D721Med (cell line): ENCODE measurements around the gene LRRFIP1.
A peak's percentile ranks its signal among the peaks of the same experiment; 100 is the strongest.

Source experiments
- DNase-seq: peaks from one replicate; pipeline ENCODE4 v3.0.0; 2011; ENCODE audit warnings: low spot score; ENCODE audit not compliant: insufficient read length
- FAIRE-seq: peaks from 2 replicates; lab custom pipeline; 2011; peaks lifted over from hg19 to GRCh38; lab: Jason Lieb, UNC
- CTCF ChIP-seq: IDR thresholded peaks from 2 replicates; pipeline ENCODE4 v1.5.1; 2012; ENCODE audit warnings: mild to moderate bottlenecking, control low read depth; ENCODE audit not compliant: insufficient read depth; ENCODE audit errors: missing control alignments

LRRFIP1 gene, protein sequence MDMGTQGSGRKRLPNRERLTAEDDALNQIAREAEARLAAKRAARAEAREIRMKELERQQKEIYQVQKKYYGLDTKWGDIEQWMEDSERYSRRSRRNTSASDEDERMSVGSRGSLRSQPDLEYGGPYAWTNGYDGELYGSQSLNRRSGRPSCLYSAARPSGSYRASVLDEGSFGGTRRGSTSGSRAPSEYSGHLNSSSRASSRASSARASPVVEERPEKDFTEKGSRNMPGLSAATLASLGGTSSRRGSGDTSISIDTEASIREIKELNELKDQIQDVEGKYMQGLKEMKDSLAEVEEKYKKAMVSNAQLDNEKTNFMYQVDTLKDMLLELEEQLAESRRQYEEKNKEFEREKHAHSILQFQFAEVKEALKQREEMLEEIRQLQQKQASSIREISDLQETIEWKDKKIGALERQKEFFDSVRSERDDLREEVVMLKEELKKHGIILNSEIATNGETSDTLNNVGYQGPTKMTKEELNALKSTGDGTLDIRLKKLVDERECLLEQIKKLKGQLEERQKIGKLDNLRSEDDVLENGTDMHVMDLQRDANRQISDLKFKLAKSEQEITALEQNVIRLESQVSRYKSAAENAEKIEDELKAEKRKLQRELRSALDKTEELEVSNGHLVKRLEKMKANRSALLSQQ

DNA sequence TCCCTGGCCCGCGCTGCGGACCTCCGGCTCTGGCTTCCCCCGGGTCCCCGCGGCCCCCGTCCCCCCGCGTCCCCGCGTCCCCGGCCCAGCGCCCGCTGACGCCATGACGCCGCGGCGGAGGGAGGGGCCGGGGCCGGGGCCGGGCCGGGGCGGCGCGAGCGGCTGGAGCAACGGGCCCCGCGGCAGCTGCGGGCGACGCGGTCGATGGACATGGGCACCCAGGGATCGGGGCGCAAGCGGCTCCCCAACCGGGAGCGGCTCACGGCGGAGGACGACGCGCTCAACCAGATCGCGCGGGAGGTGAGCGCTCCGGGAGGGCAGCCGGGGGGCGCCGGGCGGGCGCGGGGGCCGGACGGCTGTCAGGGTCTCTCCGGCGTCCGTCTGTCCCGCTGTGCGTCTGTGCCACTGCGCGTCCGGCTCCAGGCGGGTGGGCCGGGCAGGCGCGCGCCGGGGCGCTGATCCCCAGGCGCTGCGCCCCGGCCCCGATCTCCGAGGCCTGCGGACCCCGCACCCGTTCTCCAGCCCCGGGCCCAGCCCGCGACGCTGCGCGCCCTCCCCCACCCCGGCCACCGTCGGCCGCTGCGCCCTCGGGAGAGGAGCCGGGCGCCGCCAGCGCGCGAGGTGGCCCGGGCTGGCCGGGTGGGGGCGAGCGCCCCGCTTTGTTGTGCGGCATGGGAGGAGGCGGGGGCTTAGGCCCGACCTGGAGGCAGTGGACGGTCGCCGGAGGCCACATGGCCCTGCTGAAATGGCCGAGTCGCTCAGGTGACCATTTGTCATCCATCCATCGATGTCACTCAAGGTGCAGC lies at the start of gene LRRFIP1:
TSS of gene LRRFIP1 (plus strand) at position 147 of the 806 bp plus-strand sequence. CDS start at position 205, 58 bp downstream.
- no peak for FAIRE-seq

GRCh38 chr2:237577956-237578870 lies 49.2 kb upstream of the LRRFIP1 start:
- TF ChIP-seq CTCF: no peak
- FAIRE-seq (no peak), DNase-seq (no peak)

More for the DNA sequence above, at the start of gene LRRFIP1:
- TF ChIP-seq CTCF: no peak
- DNase-seq: peak; percentile 76

- no peak for TF ChIP-seq CTCF
- DNase-seq (no peak), FAIRE-seq (no peak)
Measured at GRCh38 chr2:237581326-237581725, 46.1 kb upstream of the LRRFIP1 start.

GRCh38 chr2:237581751-237582746 lies 45.3 kb upstream of the LRRFIP1 start:
- TF ChIP-seq CTCF: peak; percentile 81
- DNase-seq (no peak), FAIRE-seq (no peak)

GRCh38 chr2:237583385-237584295 lies 43.7 kb upstream of the LRRFIP1 start:
- FAIRE-seq (no peak), DNase-seq (no peak)
- TF ChIP-seq CTCF: no peak
